ENCODE results near the gene POLK. TPM values are rescaled to one million over a fixed set of nuclear protein-coding genes. Genes with fewer than 3 reads are reported as not detected.
A peak's percentile ranks its signal among the peaks of the same experiment; 100 is the strongest.
"Not testable (repeated sequence)": the region's sequence is repeated elsewhere in the genome, so short reads cannot be mapped to it uniquely, and the experiment has no call there.

Gene POLK
- polyA plus RNA-seq, 3 donors from 2014 or later: 8.0 to 17.3 (median 11.7) TPM

DNA sequence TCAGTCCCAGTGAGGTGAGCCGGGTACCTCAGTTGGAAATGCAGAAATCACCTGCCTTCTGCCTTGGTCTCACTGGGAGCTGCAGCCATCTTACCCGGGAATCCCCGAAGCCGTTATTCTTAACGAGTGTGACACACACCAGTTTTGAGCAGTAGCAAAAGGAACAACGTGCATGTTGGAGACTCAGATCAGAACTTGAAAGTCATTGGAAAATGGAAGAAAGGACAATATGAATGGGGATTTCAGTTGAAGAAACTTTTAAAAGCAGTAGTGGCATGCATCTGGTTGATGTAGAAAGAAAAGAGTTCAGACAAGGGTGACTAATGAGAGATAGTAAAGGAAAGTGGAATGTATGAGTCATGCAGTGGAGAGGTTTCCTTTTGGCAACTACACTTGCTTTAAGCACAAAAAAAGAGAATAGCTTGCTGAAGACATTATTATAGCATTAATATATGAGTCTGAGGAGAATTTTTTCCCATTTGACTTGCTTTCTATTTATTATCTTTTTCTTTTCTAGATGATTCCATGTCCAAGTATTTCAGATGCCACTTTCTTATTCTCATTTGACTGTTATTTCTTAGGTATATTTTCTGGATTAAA lies 55.1 kb downstream of the POLK start:
- H3K27ac Mint-ChIP-seq: peak overlapping the region in 4 of 6 donors; percentile 0 to 14 (median 8)
- DNase-seq: peak in 2 of 3 donors; percentile 9 to 31

GRCh38 chr5:75567710-75568109 lies 56.0 kb downstream of the POLK start:
- Mint-ChIP-seq H3K9me3 (peaks cover 8 to 16% (median 13%) of the 10 kb centered on the region in 6 donors), H3K4me1 (peaks cover 22 to 41% of the 10 kb centered on the region in 2 donors), H3K27me3 (ENCODE audit: low read depth in 3 of 3) (peaks cover 0 to 3% (median 1%) of the 10 kb centered on the region in 3 donors), H3K36me3 (peaks cover 19 to 29% (median 23%) of the 10 kb centered on the region in 3 donors), H3K4me3 (no peak overlapping the region), H3K27ac (no peak overlapping the region)
- DNase-seq: no peak

More for the DNA sequence above, 55.1 kb downstream of the POLK start:
- Mint-ChIP-seq H3K36me3 (peaks cover 15 to 30% (median 23%) of the 10 kb centered on the region in 3 donors), H3K4me3 (peak overlapping the region in 2 of 5 donors; percentile 8 to 62), H3K27me3 (ENCODE audit: low read depth in 3 of 3) (peaks cover 0 to 3% (median 1%) of the 10 kb centered on the region in 3 donors), H3K4me1 (peaks cover 22 to 41% of the 10 kb centered on the region in 2 donors), H3K9me3 (peaks cover 8 to 19% (median 13%) of the 10 kb centered on the region in 6 donors)

- Mint-ChIP-seq H3K36me3 (peaks cover 18 to 26% (median 22%) of the 10 kb centered on the region in 3 donors), H3K27me3 (ENCODE audit: low read depth in 3 of 3) (peaks cover 0 to 3% (median 1%) of the 10 kb centered on the region in 3 donors), H3K27ac (no peak overlapping the region), H3K4me3 (no peak overlapping the region), H3K9me3 (peaks cover 8 to 14% (median 12%) of the 10 kb centered on the region in 6 donors), H3K4me1 (peaks cover 22 to 40% of the 10 kb centered on the region in 2 donors)
- DNase-seq: no peak
These were observed 56.5 kb downstream of the POLK start for GRCh38 chr5:75568202-75568601.

DNA sequence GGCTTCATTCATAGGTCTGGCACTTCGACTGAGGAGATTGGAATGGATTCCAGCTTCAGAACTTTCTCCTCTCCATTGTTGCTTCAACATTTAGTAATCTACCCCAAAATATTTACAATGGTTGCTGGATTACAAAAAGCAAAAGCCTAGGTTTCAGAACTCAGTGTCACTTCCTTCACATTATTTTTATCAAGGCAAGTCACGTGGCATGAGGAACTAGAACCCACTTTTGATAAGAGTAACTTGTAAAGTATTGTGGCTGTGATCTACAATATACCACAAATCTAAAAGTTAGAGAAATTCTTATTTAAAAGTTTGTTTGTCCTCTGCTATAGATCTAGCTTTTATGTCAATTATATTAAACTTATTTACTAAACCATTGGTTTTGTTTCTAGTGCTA lies 59.9 kb downstream of the POLK start:
- no peak overlapping the region for H3K4me3 Mint-ChIP-seq
- H3K36me3 Mint-ChIP-seq: peaks cover 7 to 23% (median 9%) of the 10 kb centered on the region in 3 donors
- no peaks in the 10 kb centered on the region for H3K9me3 Mint-ChIP-seq
- no peak for DNase-seq
- H3K27me3 Mint-ChIP-seq (ENCODE audit: low read depth in 3 of 3): peaks cover 0 to 2% (median 0%) of the 10 kb centered on the region in 3 donors
- H3K4me1 Mint-ChIP-seq: peaks cover 15 to 21% of the 10 kb centered on the region in 2 donors
- no peak overlapping the region for H3K27ac Mint-ChIP-seq

DNA sequence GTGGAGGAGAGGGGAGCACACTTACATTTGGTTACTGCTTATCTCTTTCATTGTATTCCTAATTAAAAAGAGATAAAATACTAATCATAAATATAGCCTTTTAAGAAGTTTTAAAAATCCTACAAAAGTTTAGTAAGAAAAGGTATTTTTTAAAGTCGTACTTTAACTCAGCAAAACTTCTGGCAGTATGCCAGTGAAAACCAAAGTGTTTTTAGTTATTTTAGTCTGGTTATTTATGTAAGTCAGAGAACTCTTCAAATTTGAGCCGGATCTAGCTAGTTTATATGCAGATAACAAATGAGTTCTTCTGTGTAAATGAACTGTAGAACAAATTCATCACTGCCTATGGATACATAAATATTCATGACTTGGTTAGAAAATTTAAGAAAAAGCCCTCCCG lies 63.1 kb downstream of the POLK start:
- Mint-ChIP-seq H3K4me1 (peaks cover 4 to 8% of the 10 kb centered on the region in 2 donors), H3K27me3 (ENCODE audit: low read depth in 3 of 3) (peaks cover 0 to 2% (median 0%) of the 10 kb centered on the region in 3 donors), H3K27ac (peak overlapping the region in 1 of 6 donors; percentile 49), H3K9me3 (no peaks in the 10 kb centered on the region), H3K36me3 (peaks cover 10 to 23% (median 22%) of the 10 kb centered on the region in 3 donors), H3K4me3 (no peak overlapping the region)
- no peak for DNase-seq

DNA sequence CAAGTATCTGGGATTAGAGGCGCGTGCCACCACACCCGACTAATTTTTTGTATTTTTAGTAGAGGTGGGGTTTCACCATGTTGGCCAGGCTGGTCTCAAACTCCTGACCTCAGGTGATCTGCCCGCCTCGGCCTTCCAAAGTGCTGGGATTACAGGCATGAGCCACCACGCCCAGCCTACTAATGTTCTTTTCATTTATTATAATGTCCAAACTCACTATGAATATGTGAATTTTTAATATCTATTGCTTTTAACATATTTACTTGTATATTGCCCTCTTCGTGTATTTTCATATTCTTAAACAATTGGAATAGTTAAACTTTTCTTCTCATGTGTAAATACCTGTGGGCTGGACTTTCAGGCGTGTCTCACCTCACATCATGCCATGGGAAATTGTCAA lies 66.6 kb downstream of the POLK start:
- not testable (repeated sequence) for H3K27ac Mint-ChIP-seq

GRCh38 chr5:75584641-75585040 lies 73.0 kb downstream of the POLK start:
- Mint-ChIP-seq H3K27ac (no peak overlapping the region), H3K4me3 (no peak overlapping the region), H3K4me1 (no peaks in the 10 kb centered on the region), H3K27me3 (ENCODE audit: low read depth in 3 of 3) (peaks cover 0 to 2% (median 0%) of the 10 kb centered on the region in 3 donors), H3K9me3 (no peaks in the 10 kb centered on the region), H3K36me3 (peaks cover 10 to 21% (median 15%) of the 10 kb centered on the region in 3 donors)
- DNase-seq: no peak

More for the DNA sequence above, 66.6 kb downstream of the POLK start:
- not testable (repeated sequence) for H3K4me3 Mint-ChIP-seq; H3K4me1 Mint-ChIP-seq; H3K9me3 Mint-ChIP-seq; H3K27me3 Mint-ChIP-seq (ENCODE audit: low read depth in 3 of 3); DNase-seq
- peaks cover 7 to 23% (median 21%) of the 10 kb centered on the region in 3 donors for H3K36me3 Mint-ChIP-seq

DNA sequence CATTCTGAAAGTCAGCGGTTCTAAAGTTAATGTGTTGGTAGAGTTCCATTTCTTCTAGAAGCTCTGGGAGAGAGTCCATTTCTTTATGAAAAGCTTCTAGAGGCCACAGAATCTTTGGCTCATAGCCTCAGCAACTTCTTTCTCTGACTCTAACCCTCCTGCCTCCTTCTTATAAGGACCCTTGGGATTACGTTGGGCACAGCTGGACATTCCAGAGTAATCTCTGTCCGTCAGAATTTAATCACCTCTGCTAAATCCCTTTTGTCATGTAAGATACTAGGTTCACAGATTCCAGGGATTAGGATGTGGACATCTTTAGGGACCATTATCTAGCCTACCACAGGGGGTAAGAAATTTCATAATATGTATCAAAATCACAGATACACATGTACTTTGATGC lies 77.0 kb downstream of the POLK start:
- Mint-ChIP-seq H3K4me3 (no peak overlapping the region), H3K27ac (no peak overlapping the region), H3K4me1 (no peaks in the 10 kb centered on the region), H3K27me3 (ENCODE audit: low read depth in 3 of 3) (peaks cover 0 to 2% (median 0%) of the 10 kb centered on the region in 3 donors), H3K9me3 (no peaks in the 10 kb centered on the region), H3K36me3 (peaks cover 11 to 28% (median 11%) of the 10 kb centered on the region in 3 donors)
- DNase-seq: no peak

DNA sequence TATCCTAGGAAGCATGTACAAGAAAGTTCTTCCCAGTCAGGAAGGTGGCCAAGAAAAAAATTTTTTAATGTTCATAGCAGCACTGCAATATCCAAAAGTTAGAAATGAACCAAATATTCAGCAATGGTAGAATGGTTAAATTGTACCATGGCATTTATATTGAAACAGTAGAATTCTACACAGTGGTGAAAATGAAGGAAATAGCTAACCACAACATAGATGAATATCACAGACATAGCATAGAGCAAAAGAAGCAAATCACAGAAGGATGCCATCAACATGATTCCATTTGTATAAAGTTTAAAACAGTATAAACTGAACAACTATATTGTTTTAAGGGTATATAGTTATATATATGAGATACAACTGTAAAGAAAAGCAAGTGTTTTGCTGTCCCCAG lies 88.8 kb downstream of the POLK start:
- H3K4me1 Mint-ChIP-seq: peaks cover 6 to 12% of the 10 kb centered on the region in 2 donors
- H3K4me3 Mint-ChIP-seq: no peak overlapping the region
- DNase-seq: no peak
- H3K36me3 Mint-ChIP-seq: peaks cover 26 to 43% (median 33%) of the 10 kb centered on the region in 3 donors
- no peak overlapping the region for H3K27ac Mint-ChIP-seq
- peaks cover 0 to 1% (median 0%) of the 10 kb centered on the region in 3 donors for H3K27me3 Mint-ChIP-seq (ENCODE audit: low read depth in 3 of 3)
- no peaks in the 10 kb centered on the region for H3K9me3 Mint-ChIP-seq

- H3K27ac Mint-ChIP-seq: no peak overlapping the region
- peaks cover 26 to 40% (median 30%) of the 10 kb centered on the region in 3 donors for H3K36me3 Mint-ChIP-seq
- peaks cover 6 to 12% of the 10 kb centered on the region in 2 donors for H3K4me1 Mint-ChIP-seq
- H3K27me3 Mint-ChIP-seq (ENCODE audit: low read depth in 3 of 3): peaks cover 0 to 1% (median 0%) of the 10 kb centered on the region in 3 donors
- no peak for DNase-seq
- no peak overlapping the region for H3K4me3 Mint-ChIP-seq
- no peaks in the 10 kb centered on the region for H3K9me3 Mint-ChIP-seq
These were observed 89.9 kb downstream of the POLK start for GRCh38 chr5:75601567-75601966.

GRCh38 chr5:75601996-75602395 lies 90.3 kb downstream of the POLK start:
- Mint-ChIP-seq H3K36me3 (peaks cover 26 to 39% (median 27%) of the 10 kb centered on the region in 3 donors), H3K27ac (no peak overlapping the region), H3K9me3 (no peaks in the 10 kb centered on the region), H3K4me3 (no peak overlapping the region), H3K27me3 (ENCODE audit: low read depth in 3 of 3) (peaks cover 0 to 1% (median 0%) of the 10 kb centered on the region in 3 donors), H3K4me1 (peaks cover 6 to 12% of the 10 kb centered on the region in 2 donors)
- no peak for DNase-seq

GRCh38 chr5:75603371-75603770 lies 91.7 kb downstream of the POLK start:
- Mint-ChIP-seq H3K9me3 (no peaks in the 10 kb centered on the region), H3K36me3 (peaks cover 31 to 39% (median 32%) of the 10 kb centered on the region in 3 donors), H3K4me1 (peaks cover 6 to 12% of the 10 kb centered on the region in 2 donors), H3K27me3 (ENCODE audit: low read depth in 3 of 3) (peaks cover 0 to 3% (median 0%) of the 10 kb centered on the region in 3 donors), H3K4me3 (no peak overlapping the region), H3K27ac (no peak overlapping the region)
- no peak for DNase-seq

DNA sequence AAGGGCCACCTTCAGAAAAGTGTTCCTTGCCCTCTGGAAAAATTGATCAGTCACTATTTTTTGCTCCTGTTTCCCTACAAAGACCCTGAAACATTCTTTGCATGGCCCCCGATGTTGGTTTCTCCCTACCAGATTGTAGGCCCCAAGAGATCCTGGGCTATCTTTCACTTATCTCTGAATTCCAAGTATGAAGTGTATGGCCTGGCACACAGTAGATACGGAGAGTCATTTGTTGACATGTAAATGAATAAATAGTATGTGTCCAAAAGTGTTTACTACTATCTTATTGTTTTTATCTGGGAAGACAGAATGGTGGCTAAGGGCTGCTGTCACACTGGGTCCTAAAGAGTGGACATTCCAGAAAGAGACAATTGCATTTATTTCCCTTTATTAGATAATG lies 92.1 kb downstream of the POLK start:
- no peak overlapping the region for H3K27ac Mint-ChIP-seq
- no peak overlapping the region for H3K4me3 Mint-ChIP-seq
- H3K4me1 Mint-ChIP-seq: peaks cover 6 to 12% of the 10 kb centered on the region in 2 donors
- H3K9me3 Mint-ChIP-seq: no peaks in the 10 kb centered on the region
- peaks cover 32 to 39% (median 33%) of the 10 kb centered on the region in 3 donors for H3K36me3 Mint-ChIP-seq
- peaks cover 0 to 3% (median 0%) of the 10 kb centered on the region in 3 donors for H3K27me3 Mint-ChIP-seq (ENCODE audit: low read depth in 3 of 3)
- no peak for DNase-seq

- peaks cover 18 to 29% (median 27%) of the 10 kb centered on the region in 3 donors for H3K36me3 Mint-ChIP-seq
- not testable (repeated sequence) for DNase-seq; H3K4me3 Mint-ChIP-seq; H3K27ac Mint-ChIP-seq; H3K4me1 Mint-ChIP-seq; H3K9me3 Mint-ChIP-seq; H3K27me3 Mint-ChIP-seq (ENCODE audit: low read depth in 3 of 3)
These were observed 95.7 kb downstream of the POLK start for GRCh38 chr5:75607341-75607740.
